Kidney (tissue), 14 donors: ENCODE data around the gene TBPL1. TPM values are rescaled to one million over a fixed set of nuclear protein-coding genes. Genes with fewer than 3 reads are reported as not detected.
A peak's percentile ranks its signal among the peaks of the same experiment; 100 is the strongest.

Experiments used
- DNase-seq, 5 donors: peaks; one replicate each; pipeline ENCODE4 v3.0.0-alpha.2; 2013 to 2020
- FAIRE-seq: peaks from 2 replicates; lab custom pipeline; 2012; peaks lifted over from hg19 to GRCh38; lab: Jason Lieb, UNC
- H3K27ac ChIP-seq, 2 donors: one replicate each; pipeline ENCODE4 v1.7.0; 2013; ENCODE audit warnings: low read depth in 2 of 2, low read length in 2 of 2, inconsistent platforms in 1 of 2
- H3K27me3 ChIP-seq: one replicate; pipeline ENCODE4 v1.7.1; 2013; ENCODE audit warnings: low read length, inconsistent platforms; ENCODE audit not compliant: control insufficient read depth, insufficient read depth
- H3K36me3 ChIP-seq, 3 donors: one replicate each; pipeline versions ENCODE4 v1.7.0 to v1.7.1; 2013; ENCODE audit warnings: low read length in 3 of 3, control low read depth in 1 of 3, inconsistent platforms in 1 of 3; ENCODE audit not compliant: insufficient read depth in 3 of 3, control insufficient read depth in 2 of 3
- H3K4me1 ChIP-seq, 3 donors: one replicate each; pipeline versions ENCODE4 v1.7.0 to v1.7.1; 2013; ENCODE audit warnings: low read length in 3 of 3, inconsistent platforms in 1 of 3, low read depth in 1 of 3; ENCODE audit not compliant: control insufficient read depth in 2 of 3, insufficient read depth in 2 of 3
- H3K4me3 ChIP-seq, 3 donors: one replicate each; pipeline versions ENCODE4 v1.7.0 to v1.8.1; 2013; ENCODE audit warnings: low read length in 3 of 3, control low read depth in 1 of 3, inconsistent platforms in 1 of 3
- H3K9ac ChIP-seq, 3 donors: one replicate each; pipeline versions ENCODE4 v1.7.0 to v1.7.1; 2013; ENCODE audit warnings: low read length in 3 of 3, control low read depth in 1 of 3, inconsistent platforms in 1 of 3
- H3K9me3 ChIP-seq, 3 donors: one replicate each; pipeline versions ENCODE4 v1.7.0 to v1.7.1; 2013; ENCODE audit warnings: low read length in 3 of 3, control low read depth in 1 of 3, inconsistent platforms in 1 of 3; ENCODE audit not compliant: control insufficient read depth in 2 of 3, insufficient read depth in 1 of 3
- intact Hi-C: fragments of 100-400 bp; cut with DNase I; formaldehyde crosslinking; loops from one replicate; pipeline ENCODE4 v1.11.1; 2022
- polyA plus RNA-seq: library from polyadenylated mRNA; stranded (reverse); fragments of 350-450 nt; fragmentation: Illumina TruSeq; extraction: RNeasy Lipid Tissue Mini Kit (QIAGEN cat#74804); gene quantifications from one replicate; pipeline ENCODE4 v1.2.3, GENCODE V29; 2014; ENCODE audit warnings: low read depth, low replicate concordance; ENCODE audit not compliant: insufficient read depth
- total RNA-seq: library from RNA; stranded (reverse); fragmentation: NEBNext Ultra II Directional; extraction: Animal tissue kit (Norgen Biotek cat#: 25700); gene quantifications from one replicate; pipeline ENCODE4 v1.2.1, GENCODE V29; 2021
- TF ChIP-seq, protein P1 (sequence below): IDR thresholded peaks from 3 replicates; pipeline ENCODE4 v1.5.1; 2012; ENCODE audit warnings: mild to moderate bottlenecking, moderate library complexity, borderline replicate concordance; ENCODE audit not compliant: insufficient read depth; ENCODE audit errors: extremely low read depth
- donor health status: control.
- donor health status: control.
- donor health status: control.
- donor health status: control.
- donor health status: control.
- donor health status: DM: yes; HTN: yes; CAD: no.
- donor health status: Normal renal cell carcinoma (clear cell type).

The TBPL1 gene
- total and polyA plus RNA-seq, 2 donors from 2014 or later = 17.3 to 20.7 TPM

DNA sequence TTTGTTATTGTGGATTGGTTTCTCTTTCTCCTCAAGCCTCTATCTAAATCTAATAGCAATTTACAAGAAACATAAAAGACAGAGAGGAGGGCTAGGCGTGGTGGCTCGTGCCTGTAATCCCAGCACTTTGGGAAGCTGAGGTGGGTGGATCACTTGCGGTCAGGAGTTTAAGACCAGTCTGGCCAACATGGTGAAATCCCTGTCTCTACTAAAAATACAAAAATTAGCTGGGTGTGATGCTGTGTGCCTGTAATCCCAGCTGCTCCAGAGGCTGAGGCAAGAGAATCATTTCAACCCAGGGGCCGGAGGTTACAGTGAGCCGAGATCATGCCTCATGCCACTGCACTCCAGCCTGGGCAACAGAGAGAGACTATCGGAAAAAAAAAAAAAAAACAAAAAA lies 52.8 kb downstream of the TBPL1 start:
- H3K4me3 ChIP-seq = no peak overlapping the region
- H3K9ac ChIP-seq = no peak overlapping the region
- no peaks in the 10 kb centered on the region for H3K36me3 ChIP-seq
- no peak overlapping the region for H3K27ac ChIP-seq
- DNase-seq = no peak
- H3K9me3 ChIP-seq = no peaks in the 10 kb centered on the region
- no peaks in the 10 kb centered on the region for H3K27me3 ChIP-seq
- TF ChIP-seq, protein P1, sequence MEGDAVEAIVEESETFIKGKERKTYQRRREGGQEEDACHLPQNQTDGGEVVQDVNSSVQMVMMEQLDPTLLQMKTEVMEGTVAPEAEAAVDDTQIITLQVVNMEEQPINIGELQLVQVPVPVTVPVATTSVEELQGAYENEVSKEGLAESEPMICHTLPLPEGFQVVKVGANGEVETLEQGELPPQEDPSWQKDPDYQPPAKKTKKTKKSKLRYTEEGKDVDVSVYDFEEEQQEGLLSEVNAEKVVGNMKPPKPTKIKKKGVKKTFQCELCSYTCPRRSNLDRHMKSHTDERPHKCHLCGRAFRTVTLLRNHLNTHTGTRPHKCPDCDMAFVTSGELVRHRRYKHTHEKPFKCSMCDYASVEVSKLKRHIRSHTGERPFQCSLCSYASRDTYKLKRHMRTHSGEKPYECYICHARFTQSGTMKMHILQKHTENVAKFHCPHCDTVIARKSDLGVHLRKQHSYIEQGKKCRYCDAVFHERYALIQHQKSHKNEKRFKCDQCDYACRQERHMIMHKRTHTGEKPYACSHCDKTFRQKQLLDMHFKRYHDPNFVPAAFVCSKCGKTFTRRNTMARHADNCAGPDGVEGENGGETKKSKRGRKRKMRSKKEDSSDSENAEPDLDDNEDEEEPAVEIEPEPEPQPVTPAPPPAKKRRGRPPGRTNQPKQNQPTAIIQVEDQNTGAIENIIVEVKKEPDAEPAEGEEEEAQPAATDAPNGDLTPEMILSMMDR = no peak
- H3K4me1 ChIP-seq = no peaks in the 10 kb centered on the region
- intact Hi-C loops = no loop called here
- no peak for FAIRE-seq

DNA sequence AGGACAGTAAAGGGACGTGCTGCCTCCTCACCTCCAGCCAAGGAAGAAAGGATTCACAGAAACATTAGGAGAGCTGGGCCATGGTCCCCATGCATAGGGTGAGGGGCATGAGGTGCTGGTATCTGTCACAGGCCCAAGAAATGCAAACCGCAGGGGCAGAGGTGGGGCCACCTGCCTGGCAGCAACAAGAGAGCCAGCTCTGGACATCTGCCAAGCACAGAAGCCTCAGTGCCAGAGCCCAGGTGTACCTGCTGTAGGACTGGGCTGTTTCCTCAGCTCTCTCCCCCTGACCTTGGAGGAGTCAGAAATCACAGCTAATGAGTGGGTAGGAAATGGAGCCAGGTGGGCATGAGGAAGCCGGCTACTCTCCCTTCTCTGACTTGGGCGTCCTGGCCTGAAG lies 54.1 kb downstream of the TBPL1 start:
- Histone ChIP-seq H3K4me1 (no peaks in the 10 kb centered on the region), H3K36me3 (no peaks in the 10 kb centered on the region), H3K27me3 (no peaks in the 10 kb centered on the region), H3K4me3 (no peak overlapping the region), H3K9me3 (no peaks in the 10 kb centered on the region), H3K27ac (peak overlapping the region; percentile 7 to 32), H3K9ac (peak overlapping the region in 1 of 3 donors; percentile 46)
- DNase-seq = peak in 3 of 5 donors; percentile 16 to 84 (median 25)
- TF ChIP-seq, protein P1 = no peak
- FAIRE-seq = no peak
- intact Hi-C loops = no loop called here

DNA sequence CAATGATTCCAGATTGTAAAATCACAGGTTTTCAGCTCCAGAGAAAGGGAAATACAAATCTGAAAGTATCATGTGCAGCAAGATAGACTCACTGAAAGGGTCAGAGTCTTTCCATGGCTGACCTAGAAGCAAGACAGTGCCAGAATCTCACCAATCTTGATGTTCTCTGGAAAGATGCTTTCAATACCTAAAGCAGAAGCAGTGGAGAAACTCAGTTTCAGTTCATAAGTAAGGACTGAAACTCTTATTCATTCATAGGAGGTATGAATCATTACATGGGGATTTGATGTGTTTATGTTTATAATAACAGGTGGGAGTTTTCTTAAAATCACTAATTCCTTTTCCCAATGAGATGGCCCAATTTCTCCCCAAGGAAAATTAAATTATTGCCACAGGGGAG lies 56.9 kb downstream of the TBPL1 start:
- Histone ChIP-seq H3K4me1 (no peaks in the 10 kb centered on the region), H3K36me3 (no peaks in the 10 kb centered on the region), H3K27ac (no peak overlapping the region), H3K9ac (no peak overlapping the region), H3K4me3 (no peak overlapping the region), H3K9me3 (no peaks in the 10 kb centered on the region), H3K27me3 (no peaks in the 10 kb centered on the region)
- TF ChIP-seq, protein P1 = no peak
- intact Hi-C loops = no loop called here
- DNase-seq (no peak), FAIRE-seq (no peak)

DNA sequence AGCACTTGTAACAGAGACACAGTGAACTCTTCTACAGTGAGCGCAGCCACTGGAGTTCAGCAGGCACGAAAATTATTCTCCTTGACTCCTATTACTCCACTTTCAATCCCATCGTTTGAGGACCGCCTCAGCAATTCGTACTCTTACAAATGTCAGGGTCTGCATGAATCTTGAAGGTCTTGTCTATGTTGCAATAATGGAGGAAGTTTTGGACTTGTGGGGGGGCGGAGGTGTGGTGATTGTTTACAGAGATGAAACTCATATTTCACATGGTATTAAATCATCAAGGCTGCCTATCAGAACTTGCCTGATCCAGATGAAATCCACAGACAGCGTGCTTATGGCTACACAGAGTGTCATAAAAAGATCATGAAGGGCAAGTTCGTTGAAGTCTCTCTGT lies 57.4 kb downstream of the TBPL1 start:
- DNase-seq (no peak), FAIRE-seq (no peak)
- Histone ChIP-seq H3K4me1 (no peaks in the 10 kb centered on the region), H3K27me3 (no peaks in the 10 kb centered on the region), H3K9me3 (no peaks in the 10 kb centered on the region), H3K36me3 (no peaks in the 10 kb centered on the region), H3K9ac (no peak overlapping the region), H3K4me3 (no peak overlapping the region), H3K27ac (no peak overlapping the region)
- TF ChIP-seq, protein P1 = no peak
- intact Hi-C loops = no loop called here
